ENCODE measurements around the gene PPP2R5B. TPM values are rescaled to one million over a fixed set of nuclear protein-coding genes. Genes with fewer than 3 reads are reported as not detected.

Gene PPP2R5B
- total and polyA plus RNA-seq, 2 donors, result 4.4 to 18.3 TPM

DNA sequence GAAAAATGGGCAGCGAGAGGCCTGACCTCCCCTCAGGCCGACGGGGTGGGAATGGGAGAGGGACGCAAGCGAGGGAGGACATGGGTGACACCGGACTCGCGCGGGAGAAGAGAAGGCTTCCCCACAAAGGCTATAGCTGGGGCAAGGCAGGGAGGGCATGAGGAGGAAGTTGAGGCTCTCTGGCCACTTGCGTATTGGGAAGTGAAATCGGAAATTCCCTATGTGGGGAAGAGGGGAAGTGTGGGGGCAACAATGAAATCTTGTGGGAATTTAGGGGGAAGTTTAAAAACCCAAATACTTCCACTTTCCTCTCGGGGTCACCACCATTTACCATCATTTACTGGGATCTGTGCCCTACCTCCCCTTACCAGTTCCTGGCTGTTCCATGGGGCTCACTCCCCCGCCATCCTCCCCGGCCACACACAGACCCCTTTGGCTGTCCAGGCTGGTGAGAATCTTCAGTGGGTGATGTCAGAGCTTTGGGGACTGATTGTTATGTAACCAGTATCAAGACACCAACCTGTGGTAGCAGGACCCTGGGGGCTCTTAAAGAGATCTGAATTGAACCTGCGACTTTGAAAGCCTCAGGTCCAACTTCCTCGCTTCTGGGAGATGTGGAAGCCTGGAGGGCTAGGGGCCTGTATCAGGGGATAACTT lies 45.1 kb upstream of the PPP2R5B start:
- H3K9me3 ChIP-seq (ENCODE audit: control insufficient read depth in 2 of 2, insufficient read depth in 1 of 2, low read length in 1 of 2), result peaks cover 0 to 3% of the 10 kb centered on the region in 2 donors
- DNase-seq (ENCODE audit: low read depth in 6 of 9, low spot score in 9 of 9), result peak in 1 of 9 donors; percentile 38
- no peaks in the 10 kb centered on the region for H3K27me3 ChIP-seq (ENCODE audit: control insufficient read depth in 2 of 2, insufficient read depth in 1 of 2, low read length in 1 of 2)
- peaks cover 9 to 16% of the 10 kb centered on the region in 2 donors for H3K36me3 ChIP-seq (ENCODE audit: control insufficient read depth in 2 of 2, insufficient read depth in 2 of 2, low read length in 1 of 2)
- H3K4me1 ChIP-seq (ENCODE audit: control insufficient read depth in 2 of 2, insufficient read depth in 2 of 2, low read length in 2 of 2), result peaks cover 33 to 72% of the 10 kb centered on the region in 2 donors
- peak overlapping the region; percentile 90 to 94 for H3K27ac ChIP-seq (ENCODE audit: low read depth in 1 of 2, low read length in 1 of 2)
- 25% methylated on average over 16 of the region's 16 CpGs for WGBS
- peak overlapping the region; percentile 79 to 86 for H3K4me3 ChIP-seq (ENCODE audit: low read length in 2 of 2)

DNA sequence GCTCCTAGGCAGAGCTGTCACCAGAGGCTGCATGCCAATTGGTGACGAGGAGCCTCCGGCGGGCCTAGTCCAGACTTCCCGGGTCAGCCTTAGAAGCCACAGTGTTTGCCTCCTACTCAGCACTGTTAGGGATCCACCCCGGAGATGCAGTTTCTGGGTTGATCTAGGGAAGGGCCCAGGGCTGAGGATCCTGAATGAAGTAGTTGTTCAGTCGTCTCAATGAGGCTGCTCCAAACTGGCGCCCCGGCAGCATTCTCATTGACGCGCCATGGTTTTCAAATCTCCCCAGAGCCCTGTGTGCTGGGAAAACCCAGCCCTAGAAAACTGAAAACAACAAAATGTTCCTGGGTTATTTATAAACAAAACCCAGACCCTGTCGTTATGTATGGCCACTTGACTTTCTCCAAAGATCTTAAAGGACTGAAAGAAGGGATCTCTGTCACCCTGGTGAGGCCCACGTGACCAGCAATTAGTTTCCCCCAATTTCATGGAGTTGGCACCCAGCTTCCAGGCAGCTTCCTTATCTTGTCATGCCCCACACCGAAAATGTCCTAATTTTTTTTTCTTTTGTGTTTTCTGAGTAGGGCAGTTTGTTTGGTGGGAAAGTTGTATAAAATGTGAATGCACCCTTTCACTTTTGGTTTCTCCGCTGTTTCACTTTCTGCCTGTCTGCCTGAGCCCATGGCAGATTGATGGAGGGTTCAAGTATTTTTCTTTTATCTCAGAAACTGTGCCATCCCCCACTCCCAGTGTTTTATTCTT lies 44.1 kb upstream of the PPP2R5B start:
- Histone ChIP-seq H3K27me3 (ENCODE audit: control insufficient read depth in 2 of 2, insufficient read depth in 1 of 2, low read length in 1 of 2) (no peaks in the 10 kb centered on the region), H3K27ac (ENCODE audit: low read depth in 1 of 2, low read length in 1 of 2) (peak overlapping the region; percentile 80 to 94), H3K36me3 (ENCODE audit: control insufficient read depth in 2 of 2, insufficient read depth in 2 of 2, low read length in 1 of 2) (peaks cover 3 to 8% of the 10 kb centered on the region in 2 donors), H3K4me1 (ENCODE audit: control insufficient read depth in 2 of 2, insufficient read depth in 2 of 2, low read length in 2 of 2) (peaks cover 33 to 70% of the 10 kb centered on the region in 2 donors), H3K4me3 (ENCODE audit: low read length in 2 of 2) (peak overlapping the region in 1 of 2 donors; percentile 9), H3K9me3 (ENCODE audit: control insufficient read depth in 2 of 2, insufficient read depth in 1 of 2, low read length in 1 of 2) (peaks cover 0 to 3% of the 10 kb centered on the region in 2 donors)
- WGBS, result 71% methylated on average over 14 of the region's 14 CpGs
- DNase-seq (ENCODE audit: low read depth in 6 of 9, low spot score in 9 of 9), result peak in 1 of 9 donors; percentile 76

DNA sequence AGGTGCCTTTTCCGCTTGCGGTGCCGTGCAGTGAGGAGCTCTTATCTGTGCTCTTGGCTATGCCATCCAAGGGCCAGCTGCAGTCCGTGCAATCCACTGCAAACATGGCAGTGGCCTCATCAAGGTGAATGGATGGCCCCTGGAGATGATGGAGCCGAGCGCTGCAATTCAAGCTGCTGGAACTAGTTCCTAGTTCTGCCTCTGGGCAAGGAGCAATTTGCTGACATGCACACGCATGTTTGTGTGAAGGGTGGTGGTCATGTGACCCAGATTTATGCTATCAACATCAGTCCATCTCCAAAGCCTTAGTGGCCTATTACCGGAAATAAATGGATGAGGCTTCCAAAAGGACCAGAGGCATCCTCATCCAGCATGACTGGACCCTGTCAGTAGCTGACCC lies 43.0 kb upstream of the PPP2R5B start:
- no peaks in the 10 kb centered on the region for H3K36me3 ChIP-seq (ENCODE audit: control insufficient read depth in 2 of 2, insufficient read depth in 2 of 2, low read length in 1 of 2)
- 95% methylated on average over 8 of the region's 8 CpGs for WGBS
- H3K9me3 ChIP-seq (ENCODE audit: control insufficient read depth in 2 of 2, insufficient read depth in 1 of 2, low read length in 1 of 2), result peaks cover 0 to 3% of the 10 kb centered on the region in 2 donors
- no peak overlapping the region for H3K4me3 ChIP-seq (ENCODE audit: low read length in 2 of 2)
- DNase-seq (ENCODE audit: low read depth in 6 of 9, low spot score in 9 of 9), result no peak
- H3K27me3 ChIP-seq (ENCODE audit: control insufficient read depth in 2 of 2, insufficient read depth in 1 of 2, low read length in 1 of 2), result no peaks in the 10 kb centered on the region
- no peak overlapping the region for H3K27ac ChIP-seq (ENCODE audit: low read depth in 1 of 2, low read length in 1 of 2)
- peaks cover 25 to 64% of the 10 kb centered on the region in 2 donors for H3K4me1 ChIP-seq (ENCODE audit: control insufficient read depth in 2 of 2, insufficient read depth in 2 of 2, low read length in 2 of 2)

DNA sequence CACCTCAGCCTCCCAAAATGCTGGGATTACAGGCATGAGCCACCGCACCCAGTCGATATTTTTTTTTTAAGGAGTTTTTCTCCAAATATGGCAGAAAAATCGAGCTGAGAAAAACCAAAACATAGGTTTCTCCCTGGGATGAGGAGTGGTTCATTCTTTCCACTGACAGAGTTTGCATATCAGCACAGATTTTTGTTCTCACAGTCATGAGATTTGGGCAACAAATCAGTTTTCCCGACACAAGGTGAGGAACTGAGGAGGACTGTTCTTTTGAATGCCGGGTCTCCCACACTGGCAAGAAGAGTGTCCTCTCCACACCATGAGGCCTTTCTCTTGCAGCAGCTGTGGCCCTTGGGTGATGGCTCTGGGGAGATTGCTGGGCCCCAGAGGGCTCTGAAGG lies 42.2 kb upstream of the PPP2R5B start:
- WGBS, result 97% methylated on average over 5 of the region's 5 CpGs
- Histone ChIP-seq H3K4me1 (ENCODE audit: control insufficient read depth in 2 of 2, insufficient read depth in 2 of 2, low read length in 2 of 2) (peaks cover 19 to 57% of the 10 kb centered on the region in 2 donors), H3K27me3 (ENCODE audit: control insufficient read depth in 2 of 2, insufficient read depth in 1 of 2, low read length in 1 of 2) (no peaks in the 10 kb centered on the region), H3K36me3 (ENCODE audit: control insufficient read depth in 2 of 2, insufficient read depth in 2 of 2, low read length in 1 of 2) (no peaks in the 10 kb centered on the region), H3K4me3 (ENCODE audit: low read length in 2 of 2) (no peak overlapping the region), H3K27ac (ENCODE audit: low read depth in 1 of 2, low read length in 1 of 2) (no peak overlapping the region), H3K9me3 (ENCODE audit: control insufficient read depth in 2 of 2, insufficient read depth in 1 of 2, low read length in 1 of 2) (peaks cover 0 to 3% of the 10 kb centered on the region in 2 donors)
- no peak for DNase-seq (ENCODE audit: low read depth in 6 of 9, low spot score in 9 of 9)

DNA sequence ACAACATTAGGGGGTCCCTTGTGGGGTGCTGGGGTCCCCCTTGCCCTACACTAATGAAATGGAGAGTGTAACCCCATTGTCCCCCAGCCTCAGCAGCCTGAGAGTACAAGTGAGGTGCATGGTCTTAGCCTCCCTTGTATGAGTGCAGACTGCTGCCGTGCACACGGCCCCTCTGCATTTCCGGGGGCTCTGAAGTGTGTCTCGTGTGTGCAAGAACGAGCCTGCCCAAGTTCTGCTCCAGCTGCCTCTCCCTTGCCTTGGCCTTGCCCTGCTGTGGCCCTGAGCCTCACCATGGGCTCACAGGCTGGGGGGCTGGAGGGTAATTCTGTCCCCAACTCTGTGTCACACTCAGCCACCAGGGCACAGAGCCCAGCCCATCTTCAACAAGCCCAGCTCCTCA lies 40.9 kb upstream of the PPP2R5B start:
- H3K4me1 ChIP-seq (ENCODE audit: control insufficient read depth in 2 of 2, insufficient read depth in 2 of 2, low read length in 2 of 2), result peaks cover 23 to 63% of the 10 kb centered on the region in 2 donors
- peak overlapping the region in 1 of 2 donors; percentile 46 for H3K27ac ChIP-seq (ENCODE audit: low read depth in 1 of 2, low read length in 1 of 2)
- H3K36me3 ChIP-seq (ENCODE audit: control insufficient read depth in 2 of 2, insufficient read depth in 2 of 2, low read length in 1 of 2), result no peaks in the 10 kb centered on the region
- DNase-seq (ENCODE audit: low read depth in 6 of 9, low spot score in 9 of 9), result no peak
- H3K27me3 ChIP-seq (ENCODE audit: control insufficient read depth in 2 of 2, insufficient read depth in 1 of 2, low read length in 1 of 2), result no peaks in the 10 kb centered on the region
- 96% methylated on average over 5 of the region's 5 CpGs for WGBS
- H3K4me3 ChIP-seq (ENCODE audit: low read length in 2 of 2), result no peak overlapping the region
- peaks cover 0 to 3% of the 10 kb centered on the region in 2 donors for H3K9me3 ChIP-seq (ENCODE audit: control insufficient read depth in 2 of 2, insufficient read depth in 1 of 2, low read length in 1 of 2)

DNA sequence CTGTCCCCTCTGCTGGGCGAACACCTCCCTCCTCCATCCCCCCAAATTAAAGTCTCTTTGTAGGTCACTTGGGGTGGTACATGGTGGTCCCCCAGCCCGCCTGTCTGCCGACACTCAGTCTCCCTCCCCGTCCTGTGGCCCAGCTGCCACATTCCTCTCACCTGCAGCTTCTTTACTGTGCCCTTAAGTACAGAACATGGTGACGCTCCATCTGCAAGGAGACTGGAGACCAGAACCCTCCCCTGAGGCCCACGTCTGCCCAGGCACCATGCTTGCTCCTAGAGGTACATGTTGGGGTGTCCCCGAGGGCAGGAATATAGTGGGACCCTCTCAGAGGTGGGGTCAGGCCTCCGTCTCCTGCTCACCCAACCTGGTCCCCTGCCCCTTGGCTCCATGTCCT lies 40.5 kb upstream of the PPP2R5B start:
- no peaks in the 10 kb centered on the region for H3K27me3 ChIP-seq (ENCODE audit: control insufficient read depth in 2 of 2, insufficient read depth in 1 of 2, low read length in 1 of 2)
- no peaks in the 10 kb centered on the region for H3K36me3 ChIP-seq (ENCODE audit: control insufficient read depth in 2 of 2, insufficient read depth in 2 of 2, low read length in 1 of 2)
- H3K27ac ChIP-seq (ENCODE audit: low read depth in 1 of 2, low read length in 1 of 2), result no peak overlapping the region
- peaks cover 0 to 2% of the 10 kb centered on the region in 2 donors for H3K9me3 ChIP-seq (ENCODE audit: control insufficient read depth in 2 of 2, insufficient read depth in 1 of 2, low read length in 1 of 2)
- 97% methylated on average over 8 of the region's 8 CpGs for WGBS
- H3K4me3 ChIP-seq (ENCODE audit: low read length in 2 of 2), result no peak overlapping the region
- no peak for DNase-seq (ENCODE audit: low read depth in 6 of 9, low spot score in 9 of 9)
- H3K4me1 ChIP-seq (ENCODE audit: control insufficient read depth in 2 of 2, insufficient read depth in 2 of 2, low read length in 2 of 2), result peaks cover 23 to 60% of the 10 kb centered on the region in 2 donors

DNA sequence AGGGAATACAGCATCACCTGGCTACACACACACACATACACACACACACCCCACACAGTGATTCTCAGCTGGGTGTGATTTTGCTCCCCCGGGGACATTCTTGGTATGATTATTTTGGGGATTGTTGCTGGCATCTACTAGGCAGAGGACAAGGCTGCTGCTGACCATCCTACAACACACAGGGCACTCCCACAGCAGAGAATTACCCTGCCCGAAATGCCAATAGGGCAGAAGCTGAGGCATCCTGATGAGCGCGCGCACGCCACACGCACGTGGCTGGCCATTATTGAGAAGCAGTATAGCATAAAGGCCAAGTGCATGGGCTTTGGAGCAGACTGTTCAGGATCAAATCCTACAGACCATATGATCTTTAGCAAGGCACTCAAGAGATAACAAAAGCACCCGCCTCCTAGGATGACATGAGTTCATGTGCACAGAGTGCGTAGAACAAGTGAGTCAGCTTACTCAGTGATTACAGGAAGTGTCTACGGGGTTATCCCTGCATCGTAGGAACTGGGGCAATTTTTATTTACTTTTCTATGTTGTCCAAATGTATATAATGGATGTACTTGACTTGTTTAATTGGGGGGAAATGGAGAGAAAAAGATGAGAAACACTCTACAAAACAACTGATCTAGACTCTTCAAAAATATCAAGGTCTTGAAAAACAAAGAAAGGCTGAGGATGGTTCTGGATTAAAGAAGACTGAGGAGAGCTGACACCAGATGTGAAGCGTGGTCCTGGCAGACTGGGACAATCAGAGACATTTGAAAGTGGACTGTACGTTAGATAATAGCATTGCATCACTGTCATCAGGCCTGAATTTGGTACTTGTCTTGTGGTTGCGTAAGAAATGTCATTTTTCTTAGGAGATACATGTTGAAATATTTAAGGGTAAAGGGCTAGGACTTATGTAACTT lies 38.9 kb upstream of the PPP2R5B start:
- no peak overlapping the region for H3K4me3 ChIP-seq (ENCODE audit: low read length in 2 of 2)
- no peaks in the 10 kb centered on the region for H3K36me3 ChIP-seq (ENCODE audit: control insufficient read depth in 2 of 2, insufficient read depth in 2 of 2, low read length in 1 of 2)
- DNase-seq (ENCODE audit: low read depth in 6 of 9, low spot score in 9 of 9), result peak in 1 of 9 donors; percentile 54
- no peaks in the 10 kb centered on the region for H3K27me3 ChIP-seq (ENCODE audit: control insufficient read depth in 2 of 2, insufficient read depth in 1 of 2, low read length in 1 of 2)
- no peaks in the 10 kb centered on the region for H3K9me3 ChIP-seq (ENCODE audit: control insufficient read depth in 2 of 2, insufficient read depth in 1 of 2, low read length in 1 of 2)
- peaks cover 10 to 44% of the 10 kb centered on the region in 2 donors for H3K4me1 ChIP-seq (ENCODE audit: control insufficient read depth in 2 of 2, insufficient read depth in 2 of 2, low read length in 2 of 2)
- H3K27ac ChIP-seq (ENCODE audit: low read depth in 1 of 2, low read length in 1 of 2), result no peak overlapping the region
- WGBS, result 89% methylated on average over 15 of the region's 15 CpGs

DNA sequence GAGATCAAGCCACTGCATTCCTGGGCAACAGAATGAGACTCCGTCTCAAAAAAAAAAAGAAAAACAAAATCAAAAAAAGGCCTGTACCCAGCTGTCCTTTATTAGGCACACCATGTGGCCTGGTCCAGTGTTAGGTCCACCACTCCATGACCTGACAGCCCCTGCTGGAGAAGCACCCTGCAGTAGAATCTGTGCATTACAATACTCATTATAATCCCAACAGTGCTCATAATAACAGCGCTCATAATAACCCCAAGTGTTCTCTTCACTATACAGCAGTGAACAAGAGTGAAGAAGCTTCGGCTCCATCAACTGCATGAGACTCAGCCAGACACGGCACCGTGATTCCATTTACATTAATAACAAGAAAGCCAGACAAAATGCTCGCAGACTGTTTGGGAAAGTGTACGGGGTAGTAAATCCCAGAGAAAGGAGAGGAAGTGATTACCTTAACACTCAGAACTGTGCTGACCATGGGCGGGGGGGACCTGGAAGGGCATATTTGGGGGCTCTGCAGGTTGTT lies 37.2 kb upstream of the PPP2R5B start:
- Histone ChIP-seq H3K9me3 (ENCODE audit: control insufficient read depth in 2 of 2, insufficient read depth in 1 of 2, low read length in 1 of 2) (no peaks in the 10 kb centered on the region), H3K27ac (ENCODE audit: low read depth in 1 of 2, low read length in 1 of 2) (no peak overlapping the region), H3K27me3 (ENCODE audit: control insufficient read depth in 2 of 2, insufficient read depth in 1 of 2, low read length in 1 of 2) (no peaks in the 10 kb centered on the region), H3K4me1 (ENCODE audit: control insufficient read depth in 2 of 2, insufficient read depth in 2 of 2, low read length in 2 of 2) (peaks cover 7 to 34% of the 10 kb centered on the region in 2 donors), H3K36me3 (ENCODE audit: control insufficient read depth in 2 of 2, insufficient read depth in 2 of 2, low read length in 1 of 2) (no peaks in the 10 kb centered on the region), H3K4me3 (ENCODE audit: low read length in 2 of 2) (no peak overlapping the region)
- 97% methylated on average over 8 of the region's 8 CpGs for WGBS
- DNase-seq (ENCODE audit: low read depth in 6 of 9, low spot score in 9 of 9), result no peak

Data from thymus (tissue), 11 donors.